H1 (cell line): ENCODE data around the gene OSBPL2. TPM values are rescaled to one million over a fixed set of nuclear protein-coding genes. Genes with fewer than 3 reads are reported as not detected.

Experiments used
- CTCF ChIA-PET: fragments of 300-600 bp; sonication (Branson Sonifier 250); formaldehyde crosslinking; loops from one replicate; lab custom pipeline; 2021; ENCODE audit not compliant: partially characterized antibody; lab: Charles Lee
- POLR2A ChIA-PET: fragments of 300-600 bp; sonication (Branson Sonifier 250); formaldehyde crosslinking; loops from one replicate; lab custom pipeline; 2021; ENCODE audit warnings: inconsistent platforms; ENCODE audit not compliant: partially characterized antibody; lab: Charles Lee
- DNase-seq, 2 experiments: peaks; one replicate each; pipeline versions ENCODE4 v3.0.0 to v3.0.0-alpha.2; 2010 to 2022; ENCODE audit warnings: low spot score in 2 of 2, low read depth in 1 of 2, mixed read lengths in 1 of 2
- FAIRE-seq: peaks from 2 replicates; lab custom pipeline; 2011; peaks lifted over from hg19 to GRCh38; lab: Jason Lieb, UNC
- H2AFZ ChIP-seq: 2 replicates; pipeline ENCODE4 v1.8.1; 2012; ENCODE audit warnings: low read length, inconsistent platforms
- H2AK5ac ChIP-seq: 2 replicates; pipeline ENCODE4 v1.6.1; 2013; ENCODE audit warnings: low read depth, low read length
- H2BK120ac ChIP-seq: replicated peaks from 2 replicates; pipeline ENCODE3; 2013; ENCODE audit warnings: low read depth, low read length, inconsistent platforms
- H2BK12ac ChIP-seq: 2 replicates; pipeline ENCODE4 v1.6.1; 2013; ENCODE audit warnings: low read depth, low read length
- H2BK15ac ChIP-seq: 2 replicates; pipeline ENCODE4 v1.6.1; 2013; ENCODE audit warnings: low read length
- H2BK20ac ChIP-seq: 2 replicates; pipeline ENCODE4 v1.6.1; 2013; ENCODE audit warnings: low read length
- H2BK5ac ChIP-seq: 2 replicates; pipeline ENCODE4 v1.6.1; 2013; ENCODE audit warnings: low read depth, low read length
- H3K14ac ChIP-seq: 2 replicates; pipeline ENCODE4 v1.6.1; 2013; ENCODE audit warnings: inconsistent platforms; ENCODE audit not compliant: insufficient read length
- H3K18ac ChIP-seq: 2 replicates; pipeline ENCODE4 v1.6.1; 2013; ENCODE audit warnings: low read length; ENCODE audit errors: extremely low read depth
- H3K23ac ChIP-seq: 2 replicates; pipeline ENCODE4 v1.6.1; 2013; ENCODE audit warnings: inconsistent platforms; ENCODE audit not compliant: insufficient read length
- H3K23me2 ChIP-seq: 2 replicates; pipeline ENCODE4 v1.6.1; 2013; ENCODE audit warnings: low read depth, low read length
- H3K27ac ChIP-seq: 2 replicates; pipeline ENCODE4 v1.6.1; 2011; ENCODE audit warnings: low read depth, low read length, inconsistent platforms
- H3K27me3 ChIP-seq, 4 experiments: replicated peaks in 1 of 4; 1 replicate in 1 of 4; 2 replicates in 3 of 4; pipeline versions ENCODE4 v1.6.1 to v1.8.1; 2011 to 2013; ENCODE audit warnings: low read length in 3 of 4, mild to moderate bottlenecking in 3 of 4, inconsistent platforms in 2 of 4, mixed read lengths in 2 of 4, moderate library complexity in 1 of 4; ENCODE audit not compliant: control insufficient read depth in 3 of 4, insufficient read depth in 3 of 4; ENCODE audit errors: extremely low read depth in 1 of 4
- H3K36me3 ChIP-seq, 4 experiments: 2 replicates each; pipeline versions ENCODE4 v1.6.1 to v1.8.1; 2011 to 2013; ENCODE audit warnings: mild to moderate bottlenecking in 4 of 4, low read length in 3 of 4, moderate library complexity in 2 of 4, control low read depth in 1 of 4, inconsistent platforms in 1 of 4; ENCODE audit not compliant: insufficient read depth in 4 of 4, control insufficient read depth in 2 of 4
- H3K4ac ChIP-seq: replicated peaks from 2 replicates; pipeline ENCODE3; 2013; ENCODE audit warnings: low read length, low read depth, mixed read lengths, inconsistent platforms; ENCODE audit not compliant: insufficient read length
- H3K4me1 ChIP-seq, 4 experiments: replicated peaks in 1 of 4; 1 replicate in 1 of 4; 2 replicates in 3 of 4; pipeline versions ENCODE4 v1.6.1 to v1.8.1; 2011 to 2013; ENCODE audit warnings: low read length in 3 of 4, inconsistent platforms in 2 of 4, mixed read lengths in 1 of 4; ENCODE audit not compliant: insufficient read depth in 4 of 4, control insufficient read depth in 3 of 4
- H3K4me2 ChIP-seq, 2 experiments: 2 replicates each; pipeline versions ENCODE4 v1.6.1 to v1.8.1; 2011 to 2013; ENCODE audit warnings: low read depth in 2 of 2, low read length in 2 of 2, control low read depth in 1 of 2, inconsistent platforms in 1 of 2, mild to moderate bottlenecking in 1 of 2; ENCODE audit not compliant: insufficient read depth in 1 of 2
- H3K4me3 ChIP-seq, 4 experiments: fragments of 200-600, 300-600 bp in 1 of 4; sonication (generic), shearing (Covaris generic), sonication (Bioruptor Twin) in 1 of 4; 2 replicates each; pipeline versions ENCODE4 v1.5.1 to v1.8.1; 2011 to 2016; ENCODE audit warnings: low read length in 4 of 4, low read depth in 3 of 4, control low read depth in 2 of 4, inconsistent platforms in 2 of 4, mild to moderate bottlenecking in 2 of 4, mixed read lengths in 1 of 4, moderate library complexity in 1 of 4; ENCODE audit not compliant: insufficient read depth in 2 of 4; ENCODE audit errors: extremely low read depth in 1 of 4
- H3K56ac ChIP-seq: replicated peaks from 2 replicates; pipeline ENCODE3; 2013; ENCODE audit warnings: low read depth, mild to moderate bottlenecking, mixed read lengths, low read length, inconsistent platforms; ENCODE audit not compliant: insufficient read length
- H3K79me1 ChIP-seq: 2 replicates; pipeline ENCODE4 v1.6.1; 2013; ENCODE audit warnings: low read depth, low read length, control low read depth
- H3K79me2 ChIP-seq, 2 experiments: 2 replicates each; pipeline versions ENCODE4 v1.6.1 to v1.8.1; 2012 to 2013; ENCODE audit warnings: low read length in 2 of 2, mild to moderate bottlenecking in 2 of 2, inconsistent platforms in 1 of 2; ENCODE audit not compliant: insufficient read depth in 2 of 2, control insufficient read depth in 1 of 2
- H3K9ac ChIP-seq, 4 experiments: replicated peaks in 1 of 4; 1 replicate in 1 of 4; 2 replicates in 3 of 4; pipeline versions ENCODE4 v1.6.1 to v1.8.1; 2011 to 2013; ENCODE audit warnings: low read depth in 3 of 4, low read length in 3 of 4, control low read depth in 2 of 4, mild to moderate bottlenecking in 2 of 4, moderate library complexity in 2 of 4, inconsistent platforms in 1 of 4; ENCODE audit errors: extremely low read depth in 1 of 4
- H3K9me3 ChIP-seq, 2 experiments: 2 replicates each; pipeline versions ENCODE4 v1.6.1 to v1.8.1; 2012 to 2013; ENCODE audit warnings: mild to moderate bottlenecking in 2 of 2, moderate library complexity in 2 of 2, control low read depth in 1 of 2, inconsistent platforms in 1 of 2, low read depth in 1 of 2, low read length in 1 of 2, mixed read lengths in 1 of 2; ENCODE audit not compliant: insufficient read depth in 2 of 2
- H4K20me1 ChIP-seq, 2 experiments: replicated peaks in 1 of 2; 2 replicates each; pipeline versions ENCODE3 to v1.8.1; 2011 to 2013; ENCODE audit warnings: inconsistent platforms in 2 of 2, low read length in 2 of 2, mild to moderate bottlenecking in 1 of 2; ENCODE audit not compliant: insufficient read depth in 2 of 2, control insufficient read depth in 1 of 2
- H4K5ac ChIP-seq: 2 replicates; pipeline ENCODE4 v1.6.1; 2013; ENCODE audit warnings: low read length, low read depth, mixed read lengths, inconsistent platforms; ENCODE audit not compliant: insufficient read length
- H4K8ac ChIP-seq: 2 replicates; pipeline ENCODE4 v1.8.0; 2013; ENCODE audit warnings: mild to moderate bottlenecking, moderate library complexity, low read length, inconsistent platforms; ENCODE audit not compliant: insufficient read depth; ENCODE audit errors: extremely low read depth
- H4K91ac ChIP-seq: replicated peaks from 2 replicates; pipeline ENCODE3; 2013; ENCODE audit warnings: low read length, mixed read lengths, inconsistent platforms; ENCODE audit not compliant: insufficient read length
- ASH2L ChIP-seq: fragments of 200-600, 300-600 bp; sonication (generic); IDR thresholded peaks from one replicate; pipeline ENCODE4 v1.7.1; 2017; ENCODE audit warnings: low read length
- CBX5 ChIP-seq: fragments of 300-800, 300-1000 bp; sonication (generic); IDR thresholded peaks from 2 replicates; pipeline ENCODE4 v1.7.1; 2016; ENCODE audit warnings: antibody characterized with exemption, low read length, low read depth
- EP300 ChIP-seq, 2 experiments: IDR thresholded peaks; 1 replicate in 1 of 2; 2 replicates in 1 of 2; pipeline ENCODE4 v1.6.1; 2011 to 2012; ENCODE audit warnings: low read depth in 2 of 2, low read length in 2 of 2, mild to moderate bottlenecking in 2 of 2, borderline replicate concordance in 1 of 2, inconsistent platforms in 1 of 2, moderate library complexity in 1 of 2
- WGBS, 2 experiments: shearing (Covaris generic) in 1 of 2; methylation state at CpG; one replicate each; pipeline versions ENCODE4 v1.1.6 to v1.1.7; 2013 to 2015; ENCODE audit warnings: low lambda C conversion rate in 2 of 2, mixed read lengths in 2 of 2, inconsistent platforms in 1 of 2, low coverage in 1 of 2, missing lambda C conversion rate in 1 of 2; ENCODE audit not compliant: insufficient replicate concordance in 2 of 2, insufficient coverage in 1 of 2, insufficient read length in 1 of 2; ENCODE audit errors: extremely low coverage in 1 of 2, missing lambda C conversion rate in 1 of 2; 5-methylcytosine and 5-hydroxymethylcytosine counted together
- polyA plus RNA-seq, 7 experiments: library from polyadenylated mRNA; depleted of rRNA in 3 of 7; stranded (reverse) in 5 of 7; unstranded in 2 of 7; fragments of >200 nt in 5 of 7; fragments of 200-250 nt in 2 of 7; gene quantifications; 1 replicate in 5 of 7; 2 replicates in 1 of 7; 4 replicates in 1 of 7; pipeline versions ENCODE4 v1.2.1 to v1.2.3, GENCODE V29; 2011 to 2013; ENCODE audit warnings: missing spikeins in 2 of 7, mixed read lengths in 2 of 7
- total RNA-seq: library from RNA; stranded (reverse); fragmentation: NEBNext Ultra II Directional; extraction: Animal tissue kit (Norgen Biotek cat#: 25700); gene quantifications from 2 replicates; pipeline ENCODE4 v1.2.1, GENCODE V29; 2021

OSBPL2 gene
- total and polyA plus RNA-seq, 2 of the 8 experiments (the other 6 are each of a cell fraction or from before 2014, with no cell fraction given): 11.7 to 42.4 TPM

DNA sequence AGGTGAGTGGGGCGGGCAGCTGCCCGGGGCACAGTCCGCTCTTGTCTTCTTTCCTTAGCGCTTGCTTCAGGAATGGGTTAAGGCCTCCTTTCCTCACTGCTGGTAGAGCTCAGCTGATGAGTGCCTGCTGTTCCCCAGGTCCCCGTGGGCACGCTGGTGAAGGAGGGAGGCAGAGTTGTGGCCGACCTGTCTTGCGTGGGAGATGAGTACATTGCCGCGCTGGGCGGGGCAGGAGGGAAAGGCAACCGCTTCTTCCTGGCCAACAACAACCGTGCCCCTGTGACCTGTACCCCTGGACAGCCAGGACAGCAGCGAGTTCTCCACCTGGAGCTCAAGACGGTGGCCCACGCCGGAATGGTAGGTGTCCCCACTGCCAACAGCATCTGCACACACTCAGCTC, 39.8 kb upstream of the OSBPL2 start:
- FAIRE-seq (no peak), DNase-seq (no peak)
- H3K27ac ChIP-seq: no peak overlapping the region
- peaks cover 0 to 2% of the 10 kb centered on the region in 2 experiments for H4K20me1 ChIP-seq
- no peaks in the 10 kb centered on the region for H3K23me2 ChIP-seq
- no peak overlapping the region for H3K4me2 ChIP-seq
- H2AFZ ChIP-seq: no peak overlapping the region
- no peak overlapping the region for H3K14ac ChIP-seq
- H3K36me3 ChIP-seq: peaks cover 0 to 23% (median 10%) of the 10 kb centered on the region in 4 experiments; a peak in 7 of 8 replicates
- no peak overlapping the region for H3K56ac ChIP-seq
- H3K4me3 ChIP-seq: no peak overlapping the region
- no peak overlapping the region for H2AK5ac ChIP-seq
- no peak overlapping the region for H2BK120ac ChIP-seq
- no peaks in the 10 kb centered on the region for H3K79me2 ChIP-seq
- no peak overlapping the region for H3K23ac ChIP-seq
- H4K8ac ChIP-seq: no peak overlapping the region
- H3K4me1 ChIP-seq: no peaks in the 10 kb centered on the region
- H3K9me3 ChIP-seq: no peaks in the 10 kb centered on the region
- no peaks in the 10 kb centered on the region for H3K27me3 ChIP-seq
- H4K91ac ChIP-seq: no peak overlapping the region
- H2BK12ac ChIP-seq: no peak overlapping the region
- H2BK20ac ChIP-seq: no peak overlapping the region
- no peak overlapping the region for H3K9ac ChIP-seq
- H2BK5ac ChIP-seq: no peak overlapping the region
- no peak overlapping the region for H3K4ac ChIP-seq
- no peak for TF ChIP-seq ASH2L
- no peak for TF ChIP-seq CBX5
- no peak for TF ChIP-seq EP300 (IDR thresholded peaks at IDR 0.05; ENCODE audit: borderline replicate concordance in 1 of 2, low read depth in 2 of 2, low read length in 2 of 2)
- no peak overlapping the region for H4K5ac ChIP-seq
- POLR2A ChIA-PET: interaction anchor here (1.2 kb wide), 1 partner anchor 67 kb away, joined by 3 read pairs; no protein-coding TSS in a partner anchor
- no peak overlapping the region for H2BK15ac ChIP-seq
- H3K79me1 ChIP-seq: no peaks in the 10 kb centered on the region
- H3K18ac ChIP-seq: no peak overlapping the region
- CTCF ChIA-PET: interaction anchor here (1.0 to 2.5 kb wide), 4 partner anchors 10 to 170 kb away, joined by 3 to 9 read pairs (median 3); no protein-coding TSS in a partner anchor
- 98% methylated on average over 15 of the region's 17 CpGs; no CpG with 5 or more reads in 1 of the 2 experiments for WGBS, 2 experiments
